Vagina (tissue), 2 donors: ENCODE measurements around the gene MERTK.

Experiments
- CTCF ChIP-seq, 3 experiments: fragments of 450-650 bp in 2 of 3; fragments of 200-600 bp in 1 of 3; sonication (generic) in 1 of 3; IDR thresholded peaks; one replicate each; pipeline ENCODE4 v1.5.1; 2017 to 2019; ENCODE audit warnings: antibody characterized with exemption in 3 of 3, mild to moderate bottlenecking in 2 of 3, moderate library complexity in 2 of 3
- POLR2A ChIP-seq, 2 donors: fragments of 450-650 bp; IDR thresholded peaks; one replicate each; pipeline ENCODE4 v1.6.1; 2017; ENCODE audit warnings: antibody characterized with exemption in 2 of 2, mild to moderate bottlenecking in 2 of 2, moderate library complexity in 2 of 2

- TF ChIP-seq CTCF (IDR thresholded peaks at IDR 0.05): no peak
- no peak for TF ChIP-seq POLR2A (IDR thresholded peaks at IDR 0.05)
Measured at GRCh38 chr2:111903516-111903915, 5.1 kb downstream of the MERTK start.
